VCaP (cell line): Measurements from ENCODE around the gene GJC2.

Experiments used
- H3K27ac ChIP-seq: fragments of 450-650 bp; 2 replicates; pipeline ENCODE4 v1.5.1; 2017
- CTCF ChIP-seq: fragments of 450-650 bp; conservative IDR thresholded peaks from 2 replicates; pipeline ENCODE4 v1.5.1; 2017; ENCODE audit warnings: mild to moderate bottlenecking, moderate library complexity

GJC2 gene

DNA sequence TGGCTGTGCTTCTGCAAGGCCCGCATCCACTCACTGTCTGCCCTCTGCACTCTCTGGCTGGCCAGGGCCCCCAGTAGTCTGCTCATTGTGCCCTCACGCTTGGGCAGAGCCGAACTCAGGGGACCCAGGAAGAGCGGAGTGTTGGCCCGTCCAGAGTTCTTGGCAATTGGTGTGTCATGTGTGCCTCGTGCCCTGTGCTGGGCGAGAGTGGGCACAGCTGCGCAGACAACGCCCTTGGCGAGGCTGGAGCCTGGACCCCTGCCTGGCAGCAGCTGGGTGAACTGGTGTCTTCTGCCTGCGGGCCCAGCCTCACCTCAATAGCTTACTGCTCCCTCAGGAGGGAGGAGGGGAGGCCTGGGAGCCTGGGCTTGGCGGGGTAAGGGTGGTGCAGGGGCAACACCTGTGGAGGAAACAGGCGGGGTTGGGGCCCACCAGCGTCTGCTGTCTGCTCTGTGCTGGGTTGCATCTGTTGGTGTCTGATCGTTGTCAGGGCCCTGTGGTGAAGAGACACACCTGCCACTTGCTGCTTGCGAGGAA is 7.5 kb upstream of the GJC2 start:
- peak overlapping the region; percentile 60; the same call in 1 of the 2 replicates for H3K27ac ChIP-seq
- TF ChIP-seq CTCF, result no peak

DNA sequence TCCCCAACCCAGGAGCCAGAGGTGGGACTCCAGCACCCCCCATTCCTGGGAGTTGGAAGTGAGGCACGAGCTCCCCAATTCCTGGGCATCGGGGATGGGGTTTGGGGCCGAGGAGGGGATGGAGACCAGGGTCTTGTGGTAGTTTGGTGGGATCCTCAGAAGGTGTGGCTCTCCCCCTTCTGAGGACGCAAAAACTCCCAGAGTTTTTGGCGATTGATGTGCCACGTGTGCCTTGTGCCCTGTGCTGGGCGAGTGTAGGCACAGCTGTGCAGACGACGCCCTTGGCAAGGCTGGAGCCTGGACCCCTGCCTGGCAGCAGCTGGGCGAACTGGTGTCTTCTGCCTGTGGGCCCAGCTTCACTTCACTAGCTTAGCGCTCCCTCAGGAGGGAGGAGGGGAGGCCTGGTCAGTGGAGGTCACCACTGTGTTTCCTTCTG is 7.0 kb upstream of the GJC2 start:
- H3K27ac ChIP-seq, result no peak overlapping the region
- TF ChIP-seq CTCF, result no peak

DNA sequence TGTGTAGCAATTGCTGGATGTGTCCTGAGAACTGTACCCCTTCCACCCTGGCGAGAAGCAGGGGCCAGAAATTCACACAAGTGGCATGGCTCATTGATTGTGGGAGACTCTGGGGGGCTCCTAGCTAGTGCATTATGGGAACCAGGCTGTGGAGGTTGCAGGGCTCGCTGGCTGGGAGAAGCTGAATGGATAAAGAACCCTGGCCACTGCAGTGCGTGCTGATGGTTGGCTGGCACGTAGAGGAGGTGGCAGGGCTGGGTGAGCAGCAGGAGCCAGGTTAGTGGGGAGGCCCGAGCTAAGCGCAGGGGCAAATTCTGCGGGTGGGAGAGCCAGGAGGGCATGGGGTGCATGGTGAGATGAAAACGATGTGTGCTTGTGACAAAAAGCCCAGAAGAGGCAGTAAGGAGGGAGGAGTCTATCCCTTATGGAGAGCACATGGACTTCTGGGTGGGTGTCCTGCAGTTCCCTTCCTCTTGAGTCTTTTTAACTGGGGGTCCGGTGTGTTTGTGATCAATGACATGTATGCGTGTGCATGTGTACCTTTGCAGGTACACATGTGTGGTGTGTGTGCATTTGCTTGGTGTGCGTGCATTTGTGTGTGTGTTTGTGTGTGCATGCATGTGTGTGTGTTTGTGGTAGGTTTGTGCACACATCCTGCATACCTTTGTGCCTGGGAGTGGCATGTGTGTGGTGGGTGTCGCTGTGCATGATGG is 6.1 kb upstream of the GJC2 start:
- H3K27ac ChIP-seq, result no peak overlapping the region
- TF ChIP-seq CTCF, result no peak

- no peak overlapping the region for H3K27ac ChIP-seq
- TF ChIP-seq CTCF, result no peak
Observed at GRCh38 chr1:228144193-228144992, 5.3 kb upstream of the GJC2 start.

DNA sequence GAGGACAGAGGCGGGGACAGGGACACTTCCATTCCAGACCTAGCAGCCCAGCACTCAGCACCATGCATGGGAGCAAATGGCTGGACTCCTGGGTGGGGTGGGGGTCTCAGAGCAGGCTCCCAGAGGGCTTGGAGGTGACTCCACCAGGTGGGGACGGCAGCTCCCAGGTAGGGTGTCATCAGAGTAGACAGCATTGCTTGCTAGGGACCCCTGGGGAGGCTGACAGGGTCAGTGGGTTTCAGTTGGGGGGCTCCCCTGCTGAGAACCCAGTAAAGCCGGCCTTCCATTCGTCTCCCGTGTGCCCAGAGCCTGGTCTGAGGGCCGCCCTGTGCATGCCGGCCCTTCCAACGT is 4.8 kb upstream of the GJC2 start:
- TF ChIP-seq CTCF, result no peak

DNA sequence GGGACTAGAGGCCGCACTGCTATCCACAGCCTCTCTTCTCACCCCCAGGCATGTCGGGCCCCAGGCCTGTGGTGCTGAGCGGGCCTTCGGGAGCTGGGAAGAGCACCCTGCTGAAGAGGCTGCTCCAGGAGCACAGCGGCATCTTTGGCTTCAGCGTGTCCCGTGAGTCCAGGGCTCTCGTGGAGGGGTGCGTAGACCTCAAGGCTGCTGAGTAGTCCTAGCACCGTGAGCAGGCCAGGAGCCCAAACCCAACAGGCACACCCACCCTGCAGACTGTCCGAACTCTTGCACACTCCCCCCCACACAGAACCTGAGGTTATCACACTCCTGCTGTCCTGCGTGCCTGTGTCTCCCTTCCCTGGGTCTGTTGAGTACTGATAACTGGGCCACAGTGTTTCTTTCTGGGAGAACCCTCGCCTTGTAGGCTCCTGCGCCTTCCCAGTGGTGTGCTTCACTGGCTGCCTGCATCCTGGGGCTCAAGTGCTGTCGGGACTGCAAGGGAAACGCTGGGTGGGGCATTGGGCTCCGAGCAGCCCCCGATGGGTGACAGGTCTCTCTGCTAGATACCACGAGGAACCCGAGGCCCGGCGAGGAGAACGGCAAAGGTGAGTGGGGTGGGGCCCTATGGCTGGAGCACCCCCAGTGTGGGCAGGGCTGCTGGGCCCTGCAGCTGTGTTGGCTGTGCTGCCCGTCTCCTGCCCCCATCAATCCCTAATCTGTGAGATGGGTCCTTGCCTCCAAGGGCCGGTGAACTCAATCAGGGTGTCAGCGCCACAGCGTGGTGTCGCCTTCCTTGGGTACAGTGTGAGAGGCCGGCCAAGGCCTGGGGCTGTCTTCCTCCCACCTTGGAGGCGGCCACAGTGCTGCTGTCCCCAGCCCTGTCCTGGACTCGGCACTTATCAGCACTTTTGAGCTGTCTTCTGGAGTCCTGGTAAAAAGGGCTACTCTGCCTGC is 4.0 kb upstream of the GJC2 start:
- no peak overlapping the region for H3K27ac ChIP-seq
- no peak for TF ChIP-seq CTCF

More for the DNA sequence above, 4.8 kb upstream of the GJC2 start:
- no peak overlapping the region for H3K27ac ChIP-seq
